ENCODE results near the gene FNIP2.

DNA sequence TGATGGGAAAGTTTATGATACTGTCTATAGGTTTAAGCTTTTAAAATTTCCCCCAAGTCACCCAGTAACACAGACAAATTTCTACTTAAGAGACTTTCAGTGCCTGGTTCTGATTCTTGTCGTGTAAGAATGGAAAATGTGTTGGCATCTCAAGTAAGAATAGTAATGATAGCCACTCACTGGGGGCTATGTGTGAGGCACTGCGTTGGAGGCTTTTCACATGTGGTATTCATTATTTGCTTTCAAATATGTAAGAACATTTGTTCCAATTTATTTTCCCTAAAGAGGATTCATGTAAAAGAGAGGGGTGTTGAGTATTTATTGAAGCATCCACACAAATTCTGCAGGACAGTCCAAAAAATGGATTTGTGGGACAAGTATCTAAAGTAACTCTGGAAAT is 143.6 kb downstream of the FNIP2 start:
- TF ChIP-seq SUZ12 (IDR thresholded peaks at IDR 0.05; ENCODE audit: extremely low read depth, insufficient read depth, insufficient read length) (no peak), YY1 (IDR thresholded peaks at IDR 0.05; ENCODE audit: insufficient read depth, insufficient read length) (no peak), ZNF274 (IDR thresholded peaks at IDR 0.05; ENCODE audit: low read depth, low read length) (no peak)
